Skeletal muscle satellite cell (primary cell): ENCODE measurements around the gene APC2.
"Not testable (repeated sequence)": the region's sequence is repeated elsewhere in the genome, so short reads cannot be mapped to it uniquely, and the experiment has no call there.

Source experiments
- H3K27me3 ChIP-seq: 2 replicates; pipeline ENCODE4 v1.7.0; 2013; ENCODE audit warnings: low read length; ENCODE audit not compliant: control insufficient read depth, insufficient read depth
- H3K36me3 ChIP-seq: 2 replicates; pipeline ENCODE4 v1.7.0; 2013; ENCODE audit warnings: mild to moderate bottlenecking, control low read depth, low read length; ENCODE audit not compliant: insufficient read depth
- H3K4me1 ChIP-seq: 2 replicates; pipeline ENCODE4 v1.7.0; 2013; ENCODE audit warnings: low read length; ENCODE audit not compliant: control insufficient read depth, insufficient read depth
- H3K4me2 ChIP-seq: 2 replicates; pipeline ENCODE4 v1.7.0; 2013; ENCODE audit warnings: mild to moderate bottlenecking, low read length
- H3K4me3 ChIP-seq: 2 replicates; pipeline ENCODE4 v1.7.0; 2013; ENCODE audit warnings: low read length
- H3K9ac ChIP-seq: 2 replicates; pipeline ENCODE4 v1.7.0; 2013; ENCODE audit warnings: mild to moderate bottlenecking, low read depth, low read length, moderate library complexity
- H3K9me3 ChIP-seq: replicated peaks from 2 replicates; pipeline ENCODE4 v1.7.0; 2013; ENCODE audit warnings: mild to moderate bottlenecking, control low read depth, low read length

Gene APC2

GRCh38 chr19:1491849-1492170 lies 41.9 kb downstream of the APC2 start:
- Histone ChIP-seq H3K4me3 (no peak overlapping the region), H3K36me3 (no peaks in the 10 kb centered on the region), H3K9me3 (no peaks in the 10 kb centered on the region), H3K4me1 (peaks cover 15% of the 10 kb centered on the region), H3K27me3 (peaks cover 20% of the 10 kb centered on the region), H3K4me2 (no peak overlapping the region), H3K9ac (no peak overlapping the region)

- H3K4me2 ChIP-seq: no peak overlapping the region
- peaks cover 15% of the 10 kb centered on the region for H3K4me1 ChIP-seq
Measured at GRCh38 chr19:1492474-1493006, 42.6 kb downstream of the APC2 start.

GRCh38 chr19:1494115-1494815 lies 44.3 kb downstream of the APC2 start:
- no peaks in the 10 kb centered on the region for H3K36me3 ChIP-seq
- H3K9me3 ChIP-seq: no peaks in the 10 kb centered on the region
- H3K4me2 ChIP-seq: no peak overlapping the region
- H3K4me3 ChIP-seq: no peak overlapping the region
- peaks cover 15% of the 10 kb centered on the region for H3K4me1 ChIP-seq
- peaks cover 34% of the 10 kb centered on the region for H3K27me3 ChIP-seq
- H3K9ac ChIP-seq: no peak overlapping the region

More at GRCh38 chr19:1492474-1493006, 42.6 kb downstream of the APC2 start:
- Histone ChIP-seq H3K9ac (no peak overlapping the region), H3K9me3 (no peaks in the 10 kb centered on the region), H3K27me3 (peaks cover 28% of the 10 kb centered on the region), H3K4me3 (no peak overlapping the region), H3K36me3 (no peaks in the 10 kb centered on the region)

GRCh38 chr19:1495051-1495798 lies 45.3 kb downstream of the APC2 start:
- Histone ChIP-seq H3K4me2 (no peak overlapping the region), H3K27me3 (peaks cover 34% of the 10 kb centered on the region), H3K4me1 (peaks cover 8% of the 10 kb centered on the region), H3K9me3 (no peaks in the 10 kb centered on the region), H3K9ac (no peak overlapping the region), H3K36me3 (no peaks in the 10 kb centered on the region), H3K4me3 (no peak overlapping the region)

GRCh38 chr19:1495799-1496713 lies 46.1 kb downstream of the APC2 start:
- Histone ChIP-seq H3K9me3 (no peaks in the 10 kb centered on the region), H3K9ac (no peak overlapping the region), H3K4me2 (no peak overlapping the region)

GRCh38 chr19:1496714-1497577 lies 47.0 kb downstream of the APC2 start:
- peaks cover 30% of the 10 kb centered on the region for H3K27me3 ChIP-seq
- no peak overlapping the region for H3K4me2 ChIP-seq
- H3K9ac ChIP-seq: no peak overlapping the region
- no peaks in the 10 kb centered on the region for H3K36me3 ChIP-seq
- H3K9me3 ChIP-seq: no peaks in the 10 kb centered on the region
- no peak overlapping the region for H3K4me3 ChIP-seq
- no peaks in the 10 kb centered on the region for H3K4me1 ChIP-seq

More at GRCh38 chr19:1495799-1496713, 46.1 kb downstream of the APC2 start:
- Histone ChIP-seq H3K4me1 (peaks cover 7% of the 10 kb centered on the region), H3K27me3 (peaks cover 35% of the 10 kb centered on the region), H3K4me3 (no peak overlapping the region), H3K36me3 (no peaks in the 10 kb centered on the region)

GRCh38 chr19:1497578-1498235 lies 47.8 kb downstream of the APC2 start:
- Histone ChIP-seq H3K4me2 (no peak overlapping the region), H3K9me3 (no peaks in the 10 kb centered on the region), H3K9ac (no peak overlapping the region), H3K27me3 (peaks cover 32% of the 10 kb centered on the region), H3K4me1 (no peaks in the 10 kb centered on the region), H3K36me3 (no peaks in the 10 kb centered on the region), H3K4me3 (no peak overlapping the region)

- H3K9ac ChIP-seq, H3K36me3 ChIP-seq, H3K4me3 ChIP-seq, H3K4me2 ChIP-seq, H3K4me1 ChIP-seq, H3K9me3 ChIP-seq: not testable (repeated sequence)
- H3K27me3 ChIP-seq: peaks cover 43% of the 10 kb centered on the region
Measured at GRCh38 chr19:1499231-1499630, 49.3 kb downstream of the APC2 start.

- peaks cover 4% of the 10 kb centered on the region for H3K4me1 ChIP-seq
- no peak overlapping the region for H3K4me3 ChIP-seq
- H3K4me2 ChIP-seq: no peak overlapping the region
- H3K9me3 ChIP-seq: no peaks in the 10 kb centered on the region
- H3K36me3 ChIP-seq: no peaks in the 10 kb centered on the region
- no peak overlapping the region for H3K9ac ChIP-seq
- peaks cover 51% of the 10 kb centered on the region for H3K27me3 ChIP-seq
Measured at GRCh38 chr19:1501200-1501595, 51.3 kb downstream of the APC2 start.

GRCh38 chr19:1502433-1503088 lies 52.6 kb downstream of the APC2 start:
- Histone ChIP-seq H3K27me3 (peaks cover 38% of the 10 kb centered on the region), H3K4me3 (no peak overlapping the region), H3K4me1 (peaks cover 4% of the 10 kb centered on the region), H3K9ac (no peak overlapping the region), H3K36me3 (no peaks in the 10 kb centered on the region), H3K9me3 (no peaks in the 10 kb centered on the region), H3K4me2 (no peak overlapping the region)
